Fibroblast of skin of abdomen (primary cell): Measurements from ENCODE around the gene ELSPBP1.
A peak's percentile ranks its signal among the peaks of the same experiment; 100 is the strongest.
"Not testable (repeated sequence)": the region's sequence is repeated elsewhere in the genome, so short reads cannot be mapped to it uniquely, and the experiment has no call there.

Source experiments
- DNase-seq: peaks from one replicate; pipeline ENCODE4 v3.0.0-alpha.2; 2013

ELSPBP1 gene

DNA sequence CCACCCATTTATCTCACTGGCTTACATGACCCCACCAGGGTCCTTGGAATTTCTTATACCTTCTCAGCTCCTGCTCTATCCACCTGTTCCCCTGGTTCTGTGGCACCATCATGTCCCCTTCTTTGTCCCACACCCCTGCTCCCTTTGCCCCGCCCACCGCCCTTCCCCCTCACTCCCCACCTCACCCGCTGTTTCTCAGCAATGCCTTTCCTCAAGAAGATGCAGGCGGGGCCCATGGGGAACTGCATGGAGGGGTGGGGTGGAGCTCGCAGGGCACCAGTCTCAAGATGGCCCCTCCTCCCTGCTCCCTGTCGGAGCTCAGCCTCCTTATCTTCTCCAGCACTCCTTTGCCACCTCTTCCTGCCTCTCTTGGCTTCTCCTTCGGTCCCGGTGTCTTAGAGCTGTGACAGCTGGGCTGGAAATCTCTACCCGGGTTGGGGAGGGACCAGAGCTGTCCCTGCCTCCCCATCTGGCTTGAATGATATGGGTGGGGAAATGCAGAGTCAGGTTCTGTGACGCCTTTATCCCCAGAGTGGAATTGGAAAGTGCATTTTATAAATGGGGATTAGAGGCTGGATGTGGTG is 49.3 kb downstream of the ELSPBP1 start, which contains the start of gene CABP5:
CABP5 (minus strand) TSS at position 405 of the 584 bp plus-strand sequence; CDS start at position 248, 157 bp downstream.
- DNase-seq, result no peak

DNA sequence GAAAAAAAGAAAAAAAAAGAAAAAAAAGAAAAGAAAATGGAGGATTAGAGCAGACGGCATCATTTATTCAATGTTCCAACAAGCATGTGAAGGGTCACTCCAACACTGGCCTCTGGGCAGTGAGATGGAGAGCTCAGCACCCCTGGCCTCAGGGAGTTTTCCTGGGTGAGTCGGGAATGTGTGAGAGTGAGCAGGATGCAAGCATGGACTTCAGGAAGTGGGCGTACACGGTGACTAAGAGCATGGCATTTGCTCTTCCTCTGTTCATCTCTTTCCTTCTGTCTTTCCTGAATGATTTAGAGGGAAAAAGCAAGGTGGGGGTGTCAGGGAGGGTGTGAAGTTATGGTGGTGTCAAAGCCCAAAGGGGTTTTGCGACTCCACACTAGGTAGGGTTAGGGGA is 50.1 kb downstream of the ELSPBP1 start:
- DNase-seq, result no peak

- DNase-seq, result no peak
Measured at GRCh38 chr19:48051335-48052033, 57.1 kb downstream of the ELSPBP1 start.

DNA sequence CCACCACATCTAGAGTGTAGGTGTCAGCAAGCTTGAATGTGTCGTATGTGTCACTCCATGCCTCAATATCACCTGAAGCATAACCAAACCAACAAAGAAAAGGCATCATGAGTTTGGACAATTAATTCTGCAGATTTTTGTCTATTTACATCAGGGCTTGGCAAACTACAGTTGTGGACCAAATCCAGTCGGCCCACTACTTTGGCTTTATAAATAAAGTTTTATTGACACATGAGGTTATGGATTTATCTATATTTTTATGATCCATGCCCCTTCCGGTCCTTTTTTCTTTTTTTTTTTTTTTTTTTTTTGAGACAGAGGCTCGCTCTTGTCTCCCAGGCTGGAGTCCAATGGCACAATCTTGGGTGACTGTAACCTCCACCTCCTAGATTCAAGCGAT is 58.6 kb downstream of the ELSPBP1 start:
- no peak for DNase-seq

GRCh38 chr19:48053856-48054255 is 59.4 kb downstream of the ELSPBP1 start:
- DNase-seq, result no peak

GRCh38 chr19:48059331-48059730 is 64.9 kb downstream of the ELSPBP1 start:
- DNase-seq, result no peak

GRCh38 chr19:48060381-48060780 is 65.9 kb downstream of the ELSPBP1 start:
- DNase-seq, result no peak

GRCh38 chr19:48061401-48062344 is 67.2 kb downstream of the ELSPBP1 start:
- DNase-seq, result no peak

DNA sequence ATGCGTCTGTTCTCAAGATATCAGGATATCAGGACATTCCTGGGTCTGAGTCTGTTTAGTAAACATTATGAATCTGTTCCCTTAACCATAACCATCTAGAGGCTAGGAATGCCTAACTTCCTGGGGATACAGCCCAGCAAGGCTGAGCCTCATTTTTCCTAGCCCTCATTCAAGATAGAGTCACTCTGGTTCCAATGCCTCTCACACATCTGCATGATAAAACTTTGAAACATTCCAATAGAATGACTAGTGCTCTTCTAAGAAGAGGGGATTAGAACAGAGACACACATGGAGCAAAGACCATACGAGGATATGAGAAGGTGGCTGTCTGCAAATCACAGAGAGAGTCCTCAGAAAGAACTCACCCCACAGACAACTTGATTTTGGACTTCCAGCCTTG is 70.1 kb downstream of the ELSPBP1 start:
- DNase-seq, result peak; percentile 22

GRCh38 chr19:48069435-48069834 is 75.0 kb downstream of the ELSPBP1 start:
- no peak for DNase-seq

- not testable (repeated sequence) for DNase-seq
Measured at GRCh38 chr19:48070177-48070769, 75.8 kb downstream of the ELSPBP1 start.
